NK-92 (cell line): ENCODE results near the gene GCN1.
A peak's percentile ranks its signal among the peaks of the same experiment; 100 is the strongest.

Source experiments
- DNase-seq: peaks from one replicate; lab custom pipeline; 2025; ENCODE audit not compliant: unreplicated experiment; lab: John Stamatoyannopoulos, UW

The GCN1 gene

GRCh38 chr12:120098756-120099470, 95.6 kb downstream of the GCN1 start:
- no peak for DNase-seq

GRCh38 chr12:120096671-120097202, 97.8 kb downstream of the GCN1 start:
- DNase-seq, result no peak

- DNase-seq, result no peak
These were observed 98.8 kb downstream of the GCN1 start for GRCh38 chr12:120095736-120096135.

GRCh38 chr12:120095331-120095730, 99.2 kb downstream of the GCN1 start:
- no peak for DNase-seq

- no peak for DNase-seq
These were observed 100.0 kb downstream of the GCN1 start for GRCh38 chr12:120094485-120094884.

GRCh38 chr12:120093592-120094355, 100.7 kb downstream of the GCN1 start:
- DNase-seq, result no peak

GRCh38 chr12:120093336-120093591, 101.3 kb downstream of the GCN1 start:
- no peak for DNase-seq

GRCh38 chr12:120092551-120093335, 101.8 kb downstream of the GCN1 start:
- no peak for DNase-seq

- DNase-seq, result no peak
These were observed 103.0 kb downstream of the GCN1 start for GRCh38 chr12:120091371-120092090.

- no peak for DNase-seq
These were observed 103.8 kb downstream of the GCN1 start for GRCh38 chr12:120090626-120091295.

- no peak for DNase-seq
These were observed 104.3 kb downstream of the GCN1 start for GRCh38 chr12:120090206-120090605.

- no peak for DNase-seq
These were observed 104.7 kb downstream of the GCN1 start for GRCh38 chr12:120089796-120090195.

- DNase-seq, result no peak
These were observed 105.4 kb downstream of the GCN1 start for GRCh38 chr12:120089105-120089504.

GRCh38 chr12:120086801-120087621, 107.5 kb downstream of the GCN1 start:
- DNase-seq, result peak; percentile 98

GRCh38 chr12:120085920-120086645, 108.4 kb downstream of the GCN1 start:
- DNase-seq, result no peak

GRCh38 chr12:120081641-120082040, 112.9 kb downstream of the GCN1 start:
- DNase-seq, result no peak

- no peak for DNase-seq
These were observed 114.8 kb downstream of the GCN1 start for GRCh38 chr12:120079411-120080400.

GRCh38 chr12:120078868-120079267, 115.6 kb downstream of the GCN1 start:
- no peak for DNase-seq
